Keratinocyte (primary cell): ENCODE measurements around the gene FABP7.

ENCODE experiments used
- EZH2 ChIP-seq: IDR thresholded peaks from one replicate; pipeline ENCODE4 v1.6.1; 2012; ENCODE audit warnings: inconsistent platforms, mild to moderate bottlenecking, low read length, moderate library complexity
- TF ChIP-seq, protein P1 (sequence below), 3 experiments: IDR thresholded peaks in 1 of 3; conservative IDR thresholded peaks in 1 of 3; optimal IDR thresholded peaks in 1 of 3; 2 replicates in 2 of 3; 3 replicates in 1 of 3; pipeline versions ENCODE3 to v1.5.1; 2011; ENCODE audit warnings: low read length in 3 of 3, mild to moderate bottlenecking in 3 of 3, moderate library complexity in 2 of 3, control low read depth in 1 of 3, inconsistent platforms in 1 of 3; ENCODE audit not compliant: insufficient read depth in 2 of 3; ENCODE audit errors: extremely low read depth in 1 of 3

DNA sequence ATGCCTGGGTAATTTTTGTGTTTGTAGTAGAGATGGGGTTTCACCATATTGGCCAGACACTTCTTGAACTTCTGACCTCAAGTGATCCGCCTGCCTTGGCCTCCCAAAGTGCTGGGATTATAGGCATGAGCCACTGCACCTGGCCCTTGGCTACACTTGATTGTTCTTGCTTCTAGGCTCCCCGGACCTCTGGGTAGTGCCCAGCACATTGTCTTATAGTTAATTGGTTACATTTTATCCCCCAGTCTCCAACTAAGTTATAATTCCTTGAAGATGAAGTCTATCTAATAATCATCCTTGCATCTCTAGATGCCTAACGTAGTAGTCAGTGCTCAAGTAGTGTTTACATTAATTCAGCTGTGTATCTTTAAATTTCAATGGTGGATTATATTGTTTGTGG lies 21.4 kb downstream of the FABP7 start:
- TF ChIP-seq EZH2, result no peak
- TF ChIP-seq, protein P1, sequence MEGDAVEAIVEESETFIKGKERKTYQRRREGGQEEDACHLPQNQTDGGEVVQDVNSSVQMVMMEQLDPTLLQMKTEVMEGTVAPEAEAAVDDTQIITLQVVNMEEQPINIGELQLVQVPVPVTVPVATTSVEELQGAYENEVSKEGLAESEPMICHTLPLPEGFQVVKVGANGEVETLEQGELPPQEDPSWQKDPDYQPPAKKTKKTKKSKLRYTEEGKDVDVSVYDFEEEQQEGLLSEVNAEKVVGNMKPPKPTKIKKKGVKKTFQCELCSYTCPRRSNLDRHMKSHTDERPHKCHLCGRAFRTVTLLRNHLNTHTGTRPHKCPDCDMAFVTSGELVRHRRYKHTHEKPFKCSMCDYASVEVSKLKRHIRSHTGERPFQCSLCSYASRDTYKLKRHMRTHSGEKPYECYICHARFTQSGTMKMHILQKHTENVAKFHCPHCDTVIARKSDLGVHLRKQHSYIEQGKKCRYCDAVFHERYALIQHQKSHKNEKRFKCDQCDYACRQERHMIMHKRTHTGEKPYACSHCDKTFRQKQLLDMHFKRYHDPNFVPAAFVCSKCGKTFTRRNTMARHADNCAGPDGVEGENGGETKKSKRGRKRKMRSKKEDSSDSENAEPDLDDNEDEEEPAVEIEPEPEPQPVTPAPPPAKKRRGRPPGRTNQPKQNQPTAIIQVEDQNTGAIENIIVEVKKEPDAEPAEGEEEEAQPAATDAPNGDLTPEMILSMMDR (optimal IDR thresholded peaks at IDR 0.05 in 1 of 3, IDR thresholded peaks at IDR 0.05 in 1 of 3, conservative IDR thresholded peaks at IDR 0.05 in 1 of 3; ENCODE audit: extremely low read depth in 1 of 3, insufficient read depth in 2 of 3, low read length in 3 of 3), result no peak
